Suppressor macrophage treated with lipopolysaccharide for 1 hour (primary cell): Measurements from ENCODE around the gene HMOX1.

ENCODE experiments used
- DNase-seq, 3 donors: peaks; one replicate each; pipeline ENCODE4 v3.0.0-alpha.2; 2020 to 2022

Gene HMOX1

GRCh38 chr22:35350539-35351503 is 30.1 kb upstream of the HMOX1 start:
- DNase-seq, result peak; percentile 85 to 91 (median 89)

GRCh38 chr22:35352214-35353111 is 28.4 kb upstream of the HMOX1 start:
- peak; percentile 96 to 98 (median 97) for DNase-seq

- peak; percentile 76 to 86 (median 82) for DNase-seq
Observed at GRCh38 chr22:35353318-35353717, 27.6 kb upstream of the HMOX1 start.

- DNase-seq, result no peak
Observed at GRCh38 chr22:35354068-35354467, 26.8 kb upstream of the HMOX1 start.

- peak in 2 of 3 donors; percentile 44 to 48 for DNase-seq
Observed at GRCh38 chr22:35357883-35358621, 22.8 kb upstream of the HMOX1 start.

- no peak for DNase-seq
Observed at GRCh38 chr22:35359380-35360065, 21.4 kb upstream of the HMOX1 start.

- DNase-seq, result no peak
Observed at GRCh38 chr22:35361001-35361558, 19.8 kb upstream of the HMOX1 start.

GRCh38 chr22:35363566-35364086 is 17.3 kb upstream of the HMOX1 start:
- no peak for DNase-seq

GRCh38 chr22:35364230-35364629 is 16.7 kb upstream of the HMOX1 start:
- peak; percentile 77 to 95 (median 92) for DNase-seq

GRCh38 chr22:35367331-35367886 is 13.5 kb upstream of the HMOX1 start:
- DNase-seq, result peak; percentile 78 to 86 (median 81)

GRCh38 chr22:35368386-35368785 is 12.5 kb upstream of the HMOX1 start:
- no peak for DNase-seq

GRCh38 chr22:35369996-35370395 is 10.9 kb upstream of the HMOX1 start:
- DNase-seq, result no peak

GRCh38 chr22:35373781-35374180 is 7.1 kb upstream of the HMOX1 start:
- no peak for DNase-seq

GRCh38 chr22:35375031-35375430 is 5.9 kb upstream of the HMOX1 start:
- peak; percentile 71 to 87 (median 85) for DNase-seq

- DNase-seq, result no peak
Observed at GRCh38 chr22:35375526-35375925, 5.4 kb upstream of the HMOX1 start.

GRCh38 chr22:35376728-35377472 is 4.0 kb upstream of the HMOX1 start:
- DNase-seq, result peak; percentile 97 to 100 (median 99)

- DNase-seq, result peak; percentile 64 to 68 (median 64)
Observed at GRCh38 chr22:35377735-35378134, 3.2 kb upstream of the HMOX1 start.

- no peak for DNase-seq
Observed at GRCh38 chr22:35378621-35379020, 2.3 kb upstream of the HMOX1 start.

GRCh38 chr22:35379146-35379993 is 1.5 kb upstream of the HMOX1 start:
- DNase-seq, result no peak
